ENCODE results near the gene AOC2.

The AOC2 gene

GRCh38 chr17:42832934-42833766 lies 11.2 kb upstream of the AOC2 start, which contains the start of gene PSME3:
TSS of gene PSME3 (plus strand) at chr17:42833397. CDS start at chr17:42833632, 235 bp downstream.
- peak within 1 kb of the TSS; percentile 74 for H3K4me3 ChIP-seq (ENCODE audit: low read depth, low read length)
- peak; percentile 54 for DNase-seq (ENCODE audit: low read depth)
- TF ChIP-seq CTCF (IDR thresholded peaks at IDR 0.05; ENCODE audit: control insufficient read depth, extremely low read depth, insufficient read depth): no peak

- no peak for TF ChIP-seq CTCF (IDR thresholded peaks at IDR 0.05; ENCODE audit: control insufficient read depth, extremely low read depth, insufficient read depth)
- DNase-seq (ENCODE audit: low read depth): no peak
- peak overlapping the region; percentile 74 for H3K4me3 ChIP-seq (ENCODE audit: low read depth, low read length)
Measured at GRCh38 chr17:42833767-42834422, 10.5 kb upstream of the AOC2 start.

- DNase-seq (ENCODE audit: low read depth): no peak
- TF ChIP-seq CTCF (IDR thresholded peaks at IDR 0.05; ENCODE audit: control insufficient read depth, extremely low read depth, insufficient read depth): no peak
- no peak overlapping the region for H3K4me3 ChIP-seq (ENCODE audit: low read depth, low read length)
Measured at GRCh38 chr17:42835732-42836131, 8.6 kb upstream of the AOC2 start.

GRCh38 chr17:42841975-42842685 lies 2.2 kb upstream of the AOC2 start:
- TF ChIP-seq CTCF (IDR thresholded peaks at IDR 0.05; ENCODE audit: control insufficient read depth, extremely low read depth, insufficient read depth): no peak
- DNase-seq (ENCODE audit: low read depth): no peak
- no peak overlapping the region for H3K4me3 ChIP-seq (ENCODE audit: low read depth, low read length)

- TF ChIP-seq CTCF (IDR thresholded peaks at IDR 0.05; ENCODE audit: control insufficient read depth, extremely low read depth, insufficient read depth): peak; percentile 99
- H3K4me3 ChIP-seq (ENCODE audit: low read depth, low read length): no peak overlapping the region
- peak; percentile 31 for DNase-seq (ENCODE audit: low read depth)
Measured at GRCh38 chr17:42843358-42843934, 934 bp upstream of the AOC2 start.

- no peak overlapping the region for H3K4me3 ChIP-seq (ENCODE audit: low read depth, low read length)
- TF ChIP-seq CTCF (IDR thresholded peaks at IDR 0.05; ENCODE audit: control insufficient read depth, extremely low read depth, insufficient read depth): no peak
- DNase-seq (ENCODE audit: low read depth): no peak
Measured at GRCh38 chr17:42844761-42845555, 578 bp downstream of the AOC2 start.
